Endothelial cell of umbilical vein (primary cell): ENCODE measurements around the gene EPB41L2.

Experiments used
- CTCF ChIP-seq, 2 donors: IDR thresholded peaks; 1 replicate in 1 of 2; 2 replicates in 1 of 2; pipeline ENCODE4 v1.5.1; 2011; ENCODE audit warnings: low read length in 2 of 2, mild to moderate bottlenecking in 2 of 2, moderate library complexity in 2 of 2, control low read depth in 1 of 2, inconsistent platforms in 1 of 2, low read depth in 1 of 2; ENCODE audit not compliant: insufficient read depth in 1 of 2; ENCODE audit errors: extremely low read depth in 1 of 2
- EZH2 ChIP-seq: IDR thresholded peaks from 2 replicates; pipeline ENCODE4 v1.6.1; 2012; ENCODE audit warnings: borderline replicate concordance, low read depth, mild to moderate bottlenecking, moderate library complexity, low read length, inconsistent platforms; ENCODE audit not compliant: severe bottlenecking
- FOS ChIP-seq: IDR thresholded peaks from 2 replicates; pipeline ENCODE4 v1.6.1; 2011; ENCODE audit warnings: mild to moderate bottlenecking, low read length, moderate library complexity, borderline replicate concordance; ENCODE audit not compliant: insufficient read depth
- GATA2 ChIP-seq: IDR thresholded peaks from 2 replicates; pipeline ENCODE4 v1.7.0; 2011; ENCODE audit warnings: low read depth, mild to moderate bottlenecking, moderate library complexity, mixed read lengths, low read length; ENCODE audit not compliant: insufficient read length, insufficient read depth
- JUN ChIP-seq: IDR thresholded peaks from 2 replicates; pipeline ENCODE4 v1.6.1; 2011; ENCODE audit warnings: borderline replicate concordance, low read depth; ENCODE audit not compliant: insufficient read length, insufficient read depth
- MAX ChIP-seq: IDR thresholded peaks from 2 replicates; pipeline ENCODE4 v1.6.1; 2011; ENCODE audit not compliant: insufficient read depth, insufficient read length
- MYC ChIP-seq: IDR thresholded peaks from one replicate; pipeline ENCODE4 v1.6.1; 2011; ENCODE audit warnings: mild to moderate bottlenecking, low read depth, low read length
- POLR2A ChIP-seq: IDR thresholded peaks from 2 replicates; pipeline ENCODE4 v1.6.1; 2012; ENCODE audit warnings: low read depth, mild to moderate bottlenecking, control low read depth, low read length
- POLR2AphosphoS5 ChIP-seq: IDR thresholded peaks from 2 replicates; pipeline ENCODE4 v1.6.1; 2012; ENCODE audit warnings: low read depth, mild to moderate bottlenecking, control low read depth, low read length, moderate library complexity; ENCODE audit not compliant: insufficient read depth

DNA sequence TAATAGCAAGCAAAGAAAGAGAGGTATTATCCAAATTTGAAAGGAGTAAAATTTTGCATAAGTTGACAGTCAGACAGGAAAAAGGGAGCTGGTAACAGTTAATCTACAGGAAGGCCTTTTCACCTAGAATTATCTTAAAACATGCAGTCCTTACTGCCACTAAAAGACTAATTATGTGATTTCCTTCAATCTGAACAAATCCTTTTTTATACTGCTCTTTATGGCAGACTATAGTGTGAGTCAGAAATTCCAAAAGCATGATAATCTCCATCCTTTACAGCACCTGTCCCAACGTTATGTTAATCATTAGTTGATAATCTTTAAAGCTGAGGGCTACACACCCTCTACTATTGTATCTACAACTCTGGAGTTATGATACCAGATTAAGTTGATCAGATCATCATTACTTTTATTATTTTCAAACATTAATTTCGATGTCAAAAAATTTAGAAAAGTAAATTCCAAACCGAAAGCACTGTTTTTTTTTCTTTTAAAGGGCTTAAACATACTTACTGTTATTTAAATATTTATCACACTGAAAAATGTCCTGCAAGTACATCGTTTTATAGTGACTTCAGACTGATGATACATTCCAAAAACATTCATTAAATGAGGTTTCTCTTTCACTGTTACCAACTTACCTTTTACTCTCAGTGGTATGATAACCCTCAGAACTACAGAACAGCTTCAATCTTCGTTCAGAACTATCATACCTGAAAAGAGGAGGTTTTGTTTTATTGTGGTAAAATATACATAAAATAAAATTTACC, 39.1 kb upstream of the EPB41L2 start:
- TF ChIP-seq CTCF (IDR thresholded peaks at IDR 0.05; ENCODE audit: extremely low read depth in 1 of 2, insufficient read depth in 1 of 2, low read depth in 1 of 2, low read length in 2 of 2) (no peak), MYC (no peak), EZH2 (no peak), POLR2A (no peak), POLR2AphosphoS5 (peak; percentile 53), GATA2 (peak; percentile 69), FOS (peak; percentile 73), JUN (peak; percentile 33), MAX (no peak)
